ENCODE data around the gene ISOC2.

Gene ISOC2

GRCh38 chr19:55442372-55442961 is 19.0 kb downstream of the ISOC2 start:
- Histone ChIP-seq H3K36me3 (ENCODE audit: control insufficient read depth in 1 of 2, insufficient read depth in 2 of 2, low read length in 2 of 2) (no peaks in the 10 kb centered on the region), H3K27me3 (ENCODE audit: low read depth, low read length) (peaks cover 52% of the 10 kb centered on the region), H3K9me3 (ENCODE audit: control insufficient read depth in 1 of 2, low read length in 2 of 2) (no peaks in the 10 kb centered on the region), H3K27ac (ENCODE audit: low read length) (no peak overlapping the region), H3K4me1 (ENCODE audit: control insufficient read depth in 1 of 2, insufficient read depth in 2 of 2, low read length in 2 of 2) (peaks cover 0 to 12% of the 10 kb centered on the region in 2 donors), H3K4me3 (ENCODE audit: low read depth in 1 of 2, low read length in 2 of 2) (no peak overlapping the region)

GRCh38 chr19:55441692-55442321 is 19.6 kb downstream of the ISOC2 start:
- H3K27me3 ChIP-seq (ENCODE audit: low read depth, low read length) = peaks cover 50% of the 10 kb centered on the region
- H3K36me3 ChIP-seq (ENCODE audit: control insufficient read depth in 1 of 2, insufficient read depth in 2 of 2, low read length in 2 of 2) = no peaks in the 10 kb centered on the region
- H3K27ac ChIP-seq (ENCODE audit: low read length) = no peak overlapping the region
- H3K9me3 ChIP-seq (ENCODE audit: control insufficient read depth in 1 of 2, low read length in 2 of 2) = no peaks in the 10 kb centered on the region
- no peak overlapping the region for H3K4me3 ChIP-seq (ENCODE audit: low read depth in 1 of 2, low read length in 2 of 2)
- H3K4me1 ChIP-seq (ENCODE audit: control insufficient read depth in 1 of 2, insufficient read depth in 2 of 2, low read length in 2 of 2) = peaks cover 0 to 12% of the 10 kb centered on the region in 2 donors

- no peak overlapping the region for H3K4me3 ChIP-seq (ENCODE audit: low read depth in 1 of 2, low read length in 2 of 2)
- H3K27ac ChIP-seq (ENCODE audit: low read length) = no peak overlapping the region
- H3K36me3 ChIP-seq (ENCODE audit: control insufficient read depth in 1 of 2, insufficient read depth in 2 of 2, low read length in 2 of 2) = no peaks in the 10 kb centered on the region
- peaks cover 0 to 12% of the 10 kb centered on the region in 2 donors for H3K4me1 ChIP-seq (ENCODE audit: control insufficient read depth in 1 of 2, insufficient read depth in 2 of 2, low read length in 2 of 2)
- no peaks in the 10 kb centered on the region for H3K9me3 ChIP-seq (ENCODE audit: control insufficient read depth in 1 of 2, low read length in 2 of 2)
- H3K27me3 ChIP-seq (ENCODE audit: low read depth, low read length) = peaks cover 50% of the 10 kb centered on the region
Measured at GRCh38 chr19:55441319-55441691, 20.1 kb downstream of the ISOC2 start.

- H3K9me3 ChIP-seq (ENCODE audit: control insufficient read depth in 1 of 2, low read length in 2 of 2) = no peaks in the 10 kb centered on the region
- no peaks in the 10 kb centered on the region for H3K36me3 ChIP-seq (ENCODE audit: control insufficient read depth in 1 of 2, insufficient read depth in 2 of 2, low read length in 2 of 2)
- no peak overlapping the region for H3K4me3 ChIP-seq (ENCODE audit: low read depth in 1 of 2, low read length in 2 of 2)
- H3K27ac ChIP-seq (ENCODE audit: low read length) = no peak overlapping the region
- peaks cover 50% of the 10 kb centered on the region for H3K27me3 ChIP-seq (ENCODE audit: low read depth, low read length)
- peaks cover 0 to 12% of the 10 kb centered on the region in 2 donors for H3K4me1 ChIP-seq (ENCODE audit: control insufficient read depth in 1 of 2, insufficient read depth in 2 of 2, low read length in 2 of 2)
Measured at GRCh38 chr19:55440411-55441105, 20.9 kb downstream of the ISOC2 start.

- Histone ChIP-seq H3K9me3 (ENCODE audit: control insufficient read depth in 1 of 2, low read length in 2 of 2) (no peaks in the 10 kb centered on the region), H3K27me3 (ENCODE audit: low read depth, low read length) (peaks cover 48% of the 10 kb centered on the region), H3K36me3 (ENCODE audit: control insufficient read depth in 1 of 2, insufficient read depth in 2 of 2, low read length in 2 of 2) (no peaks in the 10 kb centered on the region), H3K4me1 (ENCODE audit: control insufficient read depth in 1 of 2, insufficient read depth in 2 of 2, low read length in 2 of 2) (peaks cover 0 to 12% of the 10 kb centered on the region in 2 donors), H3K4me3 (ENCODE audit: low read depth in 1 of 2, low read length in 2 of 2) (no peak overlapping the region), H3K27ac (ENCODE audit: low read length) (no peak overlapping the region)
Measured at GRCh38 chr19:55439052-55439451, 22.4 kb downstream of the ISOC2 start.

- Histone ChIP-seq H3K27me3 (ENCODE audit: low read depth, low read length) (peaks cover 52% of the 10 kb centered on the region), H3K9me3 (ENCODE audit: control insufficient read depth in 1 of 2, low read length in 2 of 2) (no peaks in the 10 kb centered on the region), H3K36me3 (ENCODE audit: control insufficient read depth in 1 of 2, insufficient read depth in 2 of 2, low read length in 2 of 2) (no peaks in the 10 kb centered on the region)
Measured at GRCh38 chr19:55437410-55437809, 24.0 kb downstream of the ISOC2 start.

GRCh38 chr19:55436847-55437246 is 24.6 kb downstream of the ISOC2 start:
- Histone ChIP-seq H3K27me3 (ENCODE audit: low read depth, low read length) (peaks cover 56% of the 10 kb centered on the region), H3K27ac (ENCODE audit: low read length) (no peak overlapping the region), H3K9me3 (ENCODE audit: control insufficient read depth in 1 of 2, low read length in 2 of 2) (no peaks in the 10 kb centered on the region), H3K36me3 (ENCODE audit: control insufficient read depth in 1 of 2, insufficient read depth in 2 of 2, low read length in 2 of 2) (no peaks in the 10 kb centered on the region), H3K4me3 (ENCODE audit: low read depth in 1 of 2, low read length in 2 of 2) (no peak overlapping the region), H3K4me1 (ENCODE audit: control insufficient read depth in 1 of 2, insufficient read depth in 2 of 2, low read length in 2 of 2) (peaks cover 0 to 10% of the 10 kb centered on the region in 2 donors)

More at GRCh38 chr19:55437410-55437809, 24.0 kb downstream of the ISOC2 start:
- Histone ChIP-seq H3K4me1 (ENCODE audit: control insufficient read depth in 1 of 2, insufficient read depth in 2 of 2, low read length in 2 of 2) (peaks cover 0 to 12% of the 10 kb centered on the region in 2 donors), H3K27ac (ENCODE audit: low read length) (no peak overlapping the region), H3K4me3 (ENCODE audit: low read depth in 1 of 2, low read length in 2 of 2) (no peak overlapping the region)

GRCh38 chr19:55435020-55435419 is 26.4 kb downstream of the ISOC2 start:
- H3K36me3 ChIP-seq (ENCODE audit: control insufficient read depth in 1 of 2, insufficient read depth in 2 of 2, low read length in 2 of 2) = no peaks in the 10 kb centered on the region
- peaks cover 0 to 3% of the 10 kb centered on the region in 2 donors for H3K9me3 ChIP-seq (ENCODE audit: control insufficient read depth in 1 of 2, low read length in 2 of 2)
- no peak overlapping the region for H3K4me3 ChIP-seq (ENCODE audit: low read depth in 1 of 2, low read length in 2 of 2)
- H3K4me1 ChIP-seq (ENCODE audit: control insufficient read depth in 1 of 2, insufficient read depth in 2 of 2, low read length in 2 of 2) = no peaks in the 10 kb centered on the region
- peaks cover 38% of the 10 kb centered on the region for H3K27me3 ChIP-seq (ENCODE audit: low read depth, low read length)
- no peak overlapping the region for H3K27ac ChIP-seq (ENCODE audit: low read length)

GRCh38 chr19:55434356-55434919 is 27.0 kb downstream of the ISOC2 start:
- H3K4me3 ChIP-seq (ENCODE audit: low read depth in 1 of 2, low read length in 2 of 2) = no peak overlapping the region
- peaks cover 0 to 3% of the 10 kb centered on the region in 2 donors for H3K9me3 ChIP-seq (ENCODE audit: control insufficient read depth in 1 of 2, low read length in 2 of 2)
- H3K4me1 ChIP-seq (ENCODE audit: control insufficient read depth in 1 of 2, insufficient read depth in 2 of 2, low read length in 2 of 2) = no peaks in the 10 kb centered on the region
- no peaks in the 10 kb centered on the region for H3K36me3 ChIP-seq (ENCODE audit: control insufficient read depth in 1 of 2, insufficient read depth in 2 of 2, low read length in 2 of 2)
- no peak overlapping the region for H3K27ac ChIP-seq (ENCODE audit: low read length)
- H3K27me3 ChIP-seq (ENCODE audit: low read depth, low read length) = peaks cover 37% of the 10 kb centered on the region

GRCh38 chr19:55433292-55433691 is 28.1 kb downstream of the ISOC2 start:
- Histone ChIP-seq H3K27ac (ENCODE audit: low read length) (no peak overlapping the region), H3K36me3 (ENCODE audit: control insufficient read depth in 1 of 2, insufficient read depth in 2 of 2, low read length in 2 of 2) (no peaks in the 10 kb centered on the region), H3K27me3 (ENCODE audit: low read depth, low read length) (peaks cover 28% of the 10 kb centered on the region), H3K4me1 (ENCODE audit: control insufficient read depth in 1 of 2, insufficient read depth in 2 of 2, low read length in 2 of 2) (no peaks in the 10 kb centered on the region), H3K9me3 (ENCODE audit: control insufficient read depth in 1 of 2, low read length in 2 of 2) (peaks cover 0 to 3% of the 10 kb centered on the region in 2 donors), H3K4me3 (ENCODE audit: low read depth in 1 of 2, low read length in 2 of 2) (no peak overlapping the region)

- no peaks in the 10 kb centered on the region for H3K36me3 ChIP-seq (ENCODE audit: control insufficient read depth in 1 of 2, insufficient read depth in 2 of 2, low read length in 2 of 2)
- no peaks in the 10 kb centered on the region for H3K4me1 ChIP-seq (ENCODE audit: control insufficient read depth in 1 of 2, insufficient read depth in 2 of 2, low read length in 2 of 2)
- no peak overlapping the region for H3K27ac ChIP-seq (ENCODE audit: low read length)
- no peak overlapping the region for H3K4me3 ChIP-seq (ENCODE audit: low read depth in 1 of 2, low read length in 2 of 2)
- peaks cover 0 to 3% of the 10 kb centered on the region in 2 donors for H3K9me3 ChIP-seq (ENCODE audit: control insufficient read depth in 1 of 2, low read length in 2 of 2)
- H3K27me3 ChIP-seq (ENCODE audit: low read depth, low read length) = peaks cover 28% of the 10 kb centered on the region
Measured at GRCh38 chr19:55432241-55432959, 29.0 kb downstream of the ISOC2 start.
